Measurements from ENCODE around the gene SLC6A8.

The SLC6A8 gene

DNA sequence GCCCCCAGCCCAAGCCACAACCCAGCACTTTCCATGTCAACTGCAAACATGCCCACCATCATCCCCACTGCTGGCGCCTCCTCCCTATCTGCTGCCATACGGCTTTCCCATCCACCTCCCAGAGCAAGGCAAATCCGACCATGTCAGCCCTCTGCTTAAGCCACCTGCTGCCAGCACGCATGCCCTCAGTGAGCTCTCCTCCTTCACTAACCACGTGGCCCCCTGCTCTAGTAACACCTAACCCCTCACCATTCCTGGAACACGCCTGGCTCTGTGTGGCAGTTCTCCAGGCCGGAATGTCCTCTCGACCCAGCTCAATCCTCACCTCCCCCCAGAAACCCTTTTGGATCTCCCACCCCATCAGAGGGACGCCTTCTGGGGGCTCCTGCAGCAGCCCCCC lies 19.1 kb downstream of the SLC6A8 start:
- H3K4me3 ChIP-seq (ENCODE audit: low read length), result no peak overlapping the region
- no peak for DNase-seq (ENCODE audit: low read depth)
- TF ChIP-seq, protein P1, sequence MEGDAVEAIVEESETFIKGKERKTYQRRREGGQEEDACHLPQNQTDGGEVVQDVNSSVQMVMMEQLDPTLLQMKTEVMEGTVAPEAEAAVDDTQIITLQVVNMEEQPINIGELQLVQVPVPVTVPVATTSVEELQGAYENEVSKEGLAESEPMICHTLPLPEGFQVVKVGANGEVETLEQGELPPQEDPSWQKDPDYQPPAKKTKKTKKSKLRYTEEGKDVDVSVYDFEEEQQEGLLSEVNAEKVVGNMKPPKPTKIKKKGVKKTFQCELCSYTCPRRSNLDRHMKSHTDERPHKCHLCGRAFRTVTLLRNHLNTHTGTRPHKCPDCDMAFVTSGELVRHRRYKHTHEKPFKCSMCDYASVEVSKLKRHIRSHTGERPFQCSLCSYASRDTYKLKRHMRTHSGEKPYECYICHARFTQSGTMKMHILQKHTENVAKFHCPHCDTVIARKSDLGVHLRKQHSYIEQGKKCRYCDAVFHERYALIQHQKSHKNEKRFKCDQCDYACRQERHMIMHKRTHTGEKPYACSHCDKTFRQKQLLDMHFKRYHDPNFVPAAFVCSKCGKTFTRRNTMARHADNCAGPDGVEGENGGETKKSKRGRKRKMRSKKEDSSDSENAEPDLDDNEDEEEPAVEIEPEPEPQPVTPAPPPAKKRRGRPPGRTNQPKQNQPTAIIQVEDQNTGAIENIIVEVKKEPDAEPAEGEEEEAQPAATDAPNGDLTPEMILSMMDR (conservative IDR thresholded peaks at IDR 0.05; ENCODE audit: low read length), result no peak

DNA sequence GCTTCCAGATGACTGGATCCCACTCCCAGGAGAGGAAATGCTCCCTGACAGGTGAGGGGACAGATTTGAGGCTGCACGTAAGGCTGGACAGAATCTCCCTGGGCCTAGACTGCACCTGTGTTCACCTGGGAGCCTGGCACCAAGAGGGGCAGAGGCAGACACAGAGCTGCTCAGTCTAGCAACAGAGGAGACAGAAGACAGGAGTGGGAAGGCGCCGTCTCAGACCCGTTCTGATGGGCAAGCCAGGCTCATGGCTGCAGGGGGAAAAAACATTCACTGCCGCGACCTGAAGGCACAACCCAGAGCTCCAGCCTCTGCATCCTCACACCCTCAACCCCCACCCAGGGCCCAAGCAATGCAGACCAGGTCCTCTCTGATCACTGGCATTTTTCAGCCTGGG lies 19.7 kb downstream of the SLC6A8 start:
- TF ChIP-seq, protein P1 (conservative IDR thresholded peaks at IDR 0.05; ENCODE audit: low read length), result no peak
- no peak for DNase-seq (ENCODE audit: low read depth)
- H3K4me3 ChIP-seq (ENCODE audit: low read length), result no peak overlapping the region

DNA sequence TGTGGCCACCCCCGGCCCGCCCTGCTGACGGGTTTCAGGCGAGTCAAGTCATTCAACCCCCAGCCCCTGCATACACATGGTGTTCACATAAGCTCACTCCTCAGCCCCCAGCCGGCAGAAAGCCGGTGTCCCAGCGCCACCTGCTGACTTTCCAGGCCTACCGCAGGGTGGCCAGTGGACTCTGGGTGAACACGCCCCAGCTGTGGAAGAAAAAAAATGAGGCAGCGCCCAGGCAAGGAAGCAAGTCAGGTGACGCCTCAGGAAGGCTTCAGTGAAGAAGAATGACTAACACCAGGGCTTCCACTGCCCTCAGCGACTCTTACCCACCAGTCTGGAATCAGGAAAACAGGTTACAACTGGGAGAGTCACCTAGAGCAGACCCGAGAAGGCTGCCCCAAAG lies 20.7 kb downstream of the SLC6A8 start:
- no peak overlapping the region for H3K4me3 ChIP-seq (ENCODE audit: low read length)
- DNase-seq (ENCODE audit: low read depth), result peak; percentile 65
- TF ChIP-seq, protein P1 (conservative IDR thresholded peaks at IDR 0.05; ENCODE audit: low read length), result peak; percentile 60

DNA sequence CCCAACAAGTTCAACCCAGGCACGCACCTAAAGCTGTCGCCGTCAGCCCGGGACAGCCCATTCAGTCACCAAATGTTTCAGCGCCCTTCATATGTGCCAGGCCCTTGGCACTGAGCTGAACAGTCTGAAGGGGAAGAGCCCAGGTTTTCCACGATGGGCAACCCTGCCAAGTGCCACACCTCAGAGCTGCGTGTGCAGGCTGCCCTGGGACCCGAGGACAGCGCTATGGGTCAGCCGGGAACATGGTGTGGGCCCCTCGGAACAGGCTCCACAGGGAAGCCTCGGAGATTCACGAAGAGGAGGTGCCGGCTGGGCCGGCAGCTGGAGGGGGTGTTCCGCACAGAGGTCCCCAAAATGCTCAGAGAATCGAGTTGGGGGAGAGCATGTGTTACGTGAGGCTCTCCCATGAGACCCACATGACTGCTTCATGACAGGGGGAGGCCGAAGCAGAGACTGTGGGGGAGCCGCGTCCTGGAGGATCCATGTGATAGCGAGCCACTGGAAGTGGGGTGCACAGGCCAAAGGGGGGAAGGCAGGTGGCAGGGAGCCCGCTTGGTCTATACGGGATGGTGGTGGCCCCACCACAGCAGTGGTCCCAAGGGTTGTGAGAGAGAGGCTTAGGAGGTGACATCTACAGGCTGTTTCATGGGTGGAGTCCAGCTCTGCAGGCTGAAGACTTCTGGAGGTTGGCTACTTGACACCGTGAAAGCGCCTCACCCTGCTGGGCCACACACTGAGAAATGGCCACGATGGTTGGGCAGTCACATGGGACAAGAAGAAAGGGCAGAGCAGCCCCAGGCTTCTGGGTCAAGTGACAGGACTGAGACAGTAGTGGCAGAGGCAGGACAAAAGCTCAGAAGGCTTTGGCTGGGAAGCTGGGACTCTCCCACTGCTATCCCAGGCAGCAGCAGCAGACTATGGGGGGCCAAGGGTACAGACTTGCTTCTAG lies 22.3 kb downstream of the SLC6A8 start:
- H3K4me3 ChIP-seq (ENCODE audit: low read length), result no peak overlapping the region
- no peak for DNase-seq (ENCODE audit: low read depth)
- TF ChIP-seq, protein P1 (conservative IDR thresholded peaks at IDR 0.05; ENCODE audit: low read length), result no peak

DNA sequence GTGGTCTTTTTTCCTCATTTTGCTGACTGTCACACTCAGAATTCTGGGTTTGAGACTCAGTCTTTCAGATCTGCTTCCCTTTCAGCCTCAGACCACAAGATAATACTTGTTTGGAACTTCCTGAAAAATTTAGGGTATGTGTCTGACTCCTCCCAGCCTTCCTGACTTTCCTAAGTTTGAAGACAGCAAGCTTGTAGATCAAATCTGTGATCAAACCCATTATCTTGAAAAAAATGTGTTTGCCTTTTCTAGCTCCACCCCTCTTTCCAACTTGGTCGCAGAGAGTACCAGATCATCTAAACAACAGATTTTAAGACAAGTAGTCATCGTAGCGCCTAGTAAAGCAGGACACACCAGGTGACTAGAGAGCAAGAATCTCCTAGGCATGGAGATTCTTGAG lies 26.5 kb downstream of the SLC6A8 start:
- no peak for DNase-seq (ENCODE audit: low read depth)
- no peak overlapping the region for H3K4me3 ChIP-seq (ENCODE audit: low read length)
- TF ChIP-seq, protein P1 (conservative IDR thresholded peaks at IDR 0.05; ENCODE audit: low read length), result no peak

DNA sequence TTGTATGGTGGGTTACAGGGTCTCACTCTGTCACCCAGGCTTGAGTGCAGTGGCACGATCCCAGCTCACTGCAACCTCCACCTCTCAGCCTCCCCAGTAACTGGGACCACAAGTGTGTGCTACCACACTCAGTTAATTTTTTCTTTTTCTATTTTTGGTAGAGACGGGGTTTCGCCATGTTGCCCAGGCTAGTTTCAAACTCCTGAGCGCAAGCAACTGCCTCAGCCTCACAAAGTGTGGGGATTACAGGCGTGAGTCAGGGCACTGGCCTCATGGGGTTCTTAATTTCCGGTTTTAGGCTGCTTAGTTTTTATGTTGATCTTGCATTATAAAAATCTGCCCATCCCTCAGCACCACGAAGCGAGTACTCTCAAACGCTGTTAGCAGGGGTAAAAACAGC lies 29.7 kb downstream of the SLC6A8 start:
- no peak overlapping the region for H3K4me3 ChIP-seq (ENCODE audit: low read length)

More for the DNA sequence above, 29.7 kb downstream of the SLC6A8 start:
- TF ChIP-seq, protein P1 (conservative IDR thresholded peaks at IDR 0.05; ENCODE audit: low read length), result no peak
- DNase-seq (ENCODE audit: low read depth), result no peak

All from AG10803 (cell line).